ENCODE data around the gene MAPK1. TPM values are rescaled to one million over a fixed set of nuclear protein-coding genes. Genes with fewer than 3 reads are reported as not detected.
"Not testable (repeated sequence)": the region's sequence is repeated elsewhere in the genome, so short reads cannot be mapped to it uniquely, and the experiment has no call there.

MAPK1 gene
- total and polyA plus RNA-seq, 4 experiments from 2014 or later, result 73.8 to 117 (median 97.6) TPM

GRCh38 chr22:21907638-21908522, 40.4 kb upstream of the MAPK1 start:
- intact Hi-C loops (cut with micrococcal nuclease), result no loop called here
- no peak for DNase-seq
- no peaks in the 10 kb centered on the region for H3K27me3 ChIP-seq (ENCODE audit: insufficient read depth, low read length)
- Mint-ChIP-seq H3K27ac (no peak overlapping the region), H3K4me3 (no peak overlapping the region), H3K36me3 (peaks cover 0 to 6% of the 10 kb centered on the region in 2 donors), H3K27me3 (no peaks in the 10 kb centered on the region), H3K4me1 (no peaks in the 10 kb centered on the region), H3K9me3 (no peaks in the 10 kb centered on the region)
- H3K36me3 ChIP-seq (ENCODE audit: insufficient read depth, low read length), result no peaks in the 10 kb centered on the region
- ChIA-PET CTCF (ENCODE audit: partially characterized antibody) (no interaction called here), POLR2A (ENCODE audit: partially characterized antibody) (no interaction called here)
- H3K27ac ChIP-seq (ENCODE audit: low read depth, low read length), result no peak overlapping the region
- H3K4me1 ChIP-seq (ENCODE audit: insufficient read depth, low read length), result no peaks in the 10 kb centered on the region
- H3K9me3 ChIP-seq (ENCODE audit: control insufficient read depth in 1 of 2, low read length in 2 of 2), result no peaks in the 10 kb centered on the region
- H3K4me3 ChIP-seq (ENCODE audit: low read length in 2 of 2), result no peak overlapping the region

GRCh38 chr22:21905234-21905633, 37.8 kb upstream of the MAPK1 start:
- H3K27ac ChIP-seq (ENCODE audit: low read depth, low read length); CTCF ChIA-PET (ENCODE audit: partially characterized antibody); intact Hi-C loops (cut with micrococcal nuclease); H3K27me3 ChIP-seq (ENCODE audit: insufficient read depth, low read length); H3K9me3 Mint-ChIP-seq; POLR2A ChIA-PET (ENCODE audit: partially characterized antibody); H3K4me1 ChIP-seq (ENCODE audit: insufficient read depth, low read length); H3K27me3 Mint-ChIP-seq; H3K4me1 Mint-ChIP-seq; H3K4me3 ChIP-seq (ENCODE audit: low read length in 2 of 2); DNase-seq; H3K4me3 Mint-ChIP-seq; H3K36me3 ChIP-seq (ENCODE audit: insufficient read depth, low read length); H3K27ac Mint-ChIP-seq; H3K9me3 ChIP-seq (ENCODE audit: control insufficient read depth in 1 of 2, low read length in 2 of 2); H3K36me3 Mint-ChIP-seq: not testable (repeated sequence)

GRCh38 chr22:21904250-21904789, 36.9 kb upstream of the MAPK1 start:
- Histone ChIP-seq H3K27ac (ENCODE audit: low read depth, low read length) (no peak overlapping the region), H3K9me3 (ENCODE audit: control insufficient read depth in 1 of 2, low read length in 2 of 2) (no peaks in the 10 kb centered on the region), H3K27me3 (ENCODE audit: insufficient read depth, low read length) (no peaks in the 10 kb centered on the region), H3K36me3 (ENCODE audit: insufficient read depth, low read length) (no peaks in the 10 kb centered on the region), H3K4me3 (ENCODE audit: low read length in 2 of 2) (no peak overlapping the region), H3K4me1 (ENCODE audit: insufficient read depth, low read length) (no peaks in the 10 kb centered on the region)
- peaks cover 0 to 2% of the 10 kb centered on the region in 2 donors for H3K27me3 Mint-ChIP-seq
- intact Hi-C loops (cut with micrococcal nuclease), result no loop called here
- DNase-seq, result no peak
- POLR2A ChIA-PET (ENCODE audit: partially characterized antibody), result no interaction called here
- peaks cover 0 to 6% of the 10 kb centered on the region in 2 donors for H3K36me3 Mint-ChIP-seq
- no peak overlapping the region for H3K4me3 Mint-ChIP-seq
- H3K9me3 Mint-ChIP-seq, result no peaks in the 10 kb centered on the region
- peaks cover 0 to 2% (median 0%) of the 10 kb centered on the region in 4 donors for H3K4me1 Mint-ChIP-seq
- CTCF ChIA-PET (ENCODE audit: partially characterized antibody), result no interaction called here
- H3K27ac Mint-ChIP-seq, result no peak overlapping the region

- Mint-ChIP-seq H3K9me3 (no peaks in the 10 kb centered on the region), H3K4me1 (peaks cover 0 to 2% (median 0%) of the 10 kb centered on the region in 4 donors), H3K27me3 (peaks cover 0 to 2% of the 10 kb centered on the region in 2 donors), H3K36me3 (peaks cover 0 to 6% of the 10 kb centered on the region in 2 donors), H3K27ac (no peak overlapping the region), H3K4me3 (no peak overlapping the region)
- Histone ChIP-seq H3K27ac (ENCODE audit: low read depth, low read length) (no peak overlapping the region), H3K4me3 (ENCODE audit: low read length in 2 of 2) (no peak overlapping the region), H3K27me3 (ENCODE audit: insufficient read depth, low read length) (no peaks in the 10 kb centered on the region), H3K4me1 (ENCODE audit: insufficient read depth, low read length) (no peaks in the 10 kb centered on the region), H3K9me3 (ENCODE audit: control insufficient read depth in 1 of 2, low read length in 2 of 2) (no peaks in the 10 kb centered on the region), H3K36me3 (ENCODE audit: insufficient read depth, low read length) (no peaks in the 10 kb centered on the region)
- DNase-seq, result no peak
- POLR2A ChIA-PET (ENCODE audit: partially characterized antibody), result no interaction called here
- intact Hi-C loops (cut with micrococcal nuclease), result no loop called here
- CTCF ChIA-PET (ENCODE audit: partially characterized antibody), result no interaction called here
Observed at GRCh38 chr22:21903283-21903682, 35.8 kb upstream of the MAPK1 start.

GRCh38 chr22:21902296-21903087, 35.0 kb upstream of the MAPK1 start:
- H3K4me1 ChIP-seq (ENCODE audit: insufficient read depth, low read length), result no peaks in the 10 kb centered on the region
- no peaks in the 10 kb centered on the region for H3K9me3 ChIP-seq (ENCODE audit: control insufficient read depth in 1 of 2, low read length in 2 of 2)
- H3K27me3 ChIP-seq (ENCODE audit: insufficient read depth, low read length), result no peaks in the 10 kb centered on the region
- Mint-ChIP-seq H3K27ac (no peak overlapping the region), H3K4me3 (no peak overlapping the region), H3K9me3 (no peaks in the 10 kb centered on the region), H3K36me3 (peaks cover 0 to 6% of the 10 kb centered on the region in 2 donors), H3K27me3 (peaks cover 0 to 2% of the 10 kb centered on the region in 2 donors), H3K4me1 (peaks cover 0 to 2% (median 0%) of the 10 kb centered on the region in 4 donors)
- H3K27ac ChIP-seq (ENCODE audit: low read depth, low read length), result no peak overlapping the region
- no peak overlapping the region for H3K4me3 ChIP-seq (ENCODE audit: low read length in 2 of 2)
- intact Hi-C loops (cut with micrococcal nuclease), result no loop called here
- H3K36me3 ChIP-seq (ENCODE audit: insufficient read depth, low read length), result no peaks in the 10 kb centered on the region
- DNase-seq, result no peak
- CTCF ChIA-PET (ENCODE audit: partially characterized antibody), result no interaction called here
- POLR2A ChIA-PET (ENCODE audit: partially characterized antibody), result no interaction called here

GRCh38 chr22:21898354-21898896, 31.0 kb upstream of the MAPK1 start:
- CTCF ChIA-PET (ENCODE audit: partially characterized antibody), result no interaction called here
- DNase-seq, result no peak
- intact Hi-C loops (cut with micrococcal nuclease), result no loop called here
- Mint-ChIP-seq H3K27ac (no peak overlapping the region), H3K9me3 (no peaks in the 10 kb centered on the region), H3K4me3 (no peak overlapping the region), H3K27me3 (peaks cover 0 to 2% of the 10 kb centered on the region in 2 donors), H3K4me1 (peaks cover 0 to 2% (median 0%) of the 10 kb centered on the region in 4 donors), H3K36me3 (no peaks in the 10 kb centered on the region)
- Histone ChIP-seq H3K27ac (ENCODE audit: low read depth, low read length) (no peak overlapping the region), H3K4me1 (ENCODE audit: insufficient read depth, low read length) (no peaks in the 10 kb centered on the region), H3K36me3 (ENCODE audit: insufficient read depth, low read length) (no peaks in the 10 kb centered on the region), H3K9me3 (ENCODE audit: control insufficient read depth in 1 of 2, low read length in 2 of 2) (no peaks in the 10 kb centered on the region), H3K27me3 (ENCODE audit: insufficient read depth, low read length) (no peaks in the 10 kb centered on the region), H3K4me3 (ENCODE audit: low read length in 2 of 2) (no peak overlapping the region)
- POLR2A ChIA-PET (ENCODE audit: partially characterized antibody), result no interaction called here

- no peaks in the 10 kb centered on the region for H3K9me3 Mint-ChIP-seq
- Histone ChIP-seq H3K4me1 (ENCODE audit: insufficient read depth, low read length) (no peaks in the 10 kb centered on the region), H3K27ac (ENCODE audit: low read depth, low read length) (no peak overlapping the region), H3K9me3 (ENCODE audit: control insufficient read depth in 1 of 2, low read length in 2 of 2) (no peaks in the 10 kb centered on the region), H3K4me3 (ENCODE audit: low read length in 2 of 2) (no peak overlapping the region), H3K36me3 (ENCODE audit: insufficient read depth, low read length) (no peaks in the 10 kb centered on the region), H3K27me3 (ENCODE audit: insufficient read depth, low read length) (no peaks in the 10 kb centered on the region)
- no peak overlapping the region for H3K4me3 Mint-ChIP-seq
- peak overlapping the region in 1 of 7 donors; percentile 4 for H3K27ac Mint-ChIP-seq
- DNase-seq, result no peak
- peaks cover 0 to 2% of the 10 kb centered on the region in 2 donors for H3K27me3 Mint-ChIP-seq
- intact Hi-C loops (cut with micrococcal nuclease), result no loop called here
- peaks cover 0 to 2% (median 0%) of the 10 kb centered on the region in 4 donors for H3K4me1 Mint-ChIP-seq
- ChIA-PET CTCF (ENCODE audit: partially characterized antibody) (no interaction called here), POLR2A (ENCODE audit: partially characterized antibody) (no interaction called here)
- no peaks in the 10 kb centered on the region for H3K36me3 Mint-ChIP-seq
Observed at GRCh38 chr22:21896951-21897513, 29.6 kb upstream of the MAPK1 start.
